ENCODE measurements around the gene RPTOR.

- TF ChIP-seq ZNF274 (IDR thresholded peaks at IDR 0.05; ENCODE audit: low read length) (no peak), ZNF274 (tag by site-specific recombination; IDR thresholded peaks at IDR 0.05; ENCODE audit: borderline replicate concordance) (no peak), REST (tag by site-specific recombination; IDR thresholded peaks at IDR 0.05) (no peak), CTCF (tag by site-specific recombination; IDR thresholded peaks at IDR 0.05) (no peak), ZNF121 (tag by site-specific recombination; IDR thresholded peaks at IDR 0.05) (no peak), ZBTB8A (tag by site-specific recombination; IDR thresholded peaks at IDR 0.05) (no peak), SP2 (tag by site-specific recombination; IDR thresholded peaks at IDR 0.05) (no peak), ZNF292 (tag by site-specific recombination; IDR thresholded peaks at IDR 0.05; ENCODE audit: borderline replicate concordance, low read depth) (no peak), BCL11B (tag by site-specific recombination; IDR thresholded peaks at IDR 0.05; ENCODE audit: low read depth) (no peak), ZBTB21 (tag by site-specific recombination; IDR thresholded peaks at IDR 0.05) (no peak), ZNF549 (tag by site-specific recombination; IDR thresholded peaks at IDR 0.05) (no peak), ATF2 (tag by site-specific recombination; IDR thresholded peaks at IDR 0.05; ENCODE audit: low read depth) (no peak), ZNF10 (tag by site-specific recombination; IDR thresholded peaks at IDR 0.05) (no peak), ZIC2 (tag by site-specific recombination; IDR thresholded peaks at IDR 0.05) (no peak)
Observed at GRCh38 chr17:80996422-80997305, 452.0 kb downstream of the RPTOR start.
